Testis (tissue), 2 donors: ENCODE results near the gene BAIAP2L1.

Experiments
- POLR2A ChIP-seq: fragments of 450-650 bp; IDR thresholded peaks from one replicate; pipeline ENCODE4 v1.6.1; 2017; ENCODE audit warnings: antibody characterized with exemption, mild to moderate bottlenecking, moderate library complexity
- TF ChIP-seq, protein P1 (sequence below), 3 experiments: fragments of 450-650 bp in 2 of 3; fragments of 200-600 bp in 1 of 3; sonication (generic) in 1 of 3; IDR thresholded peaks; one replicate each; pipeline ENCODE4 v1.5.1; 2016 to 2019; ENCODE audit warnings: antibody characterized with exemption in 3 of 3, mild to moderate bottlenecking in 2 of 3, moderate library complexity in 1 of 3

DNA sequence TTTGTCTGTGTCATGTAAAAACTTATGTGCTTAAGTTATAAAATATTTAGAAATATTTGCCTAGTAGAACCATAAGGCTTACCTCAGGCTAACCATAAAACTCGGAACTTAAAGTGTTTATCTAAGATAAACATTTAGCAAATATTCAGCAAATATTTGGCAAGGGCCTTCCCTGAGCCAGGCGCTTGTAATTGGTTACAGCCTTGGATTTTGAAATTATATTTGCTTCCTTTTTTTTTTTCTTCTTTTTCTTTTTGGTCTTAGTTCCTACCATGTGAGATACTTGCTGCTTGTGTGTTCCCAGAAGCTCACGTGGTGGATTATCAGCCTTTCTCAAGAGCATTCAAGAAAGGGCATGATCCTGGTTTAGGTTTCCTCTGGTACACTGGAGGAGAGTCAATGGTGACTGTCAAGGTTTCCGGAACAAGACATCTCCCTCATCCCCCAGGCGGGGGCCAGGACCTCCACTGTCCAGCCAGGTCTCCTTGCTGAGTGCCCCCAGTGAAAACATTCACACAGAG is 124.6 kb downstream of the BAIAP2L1 start:
- TF ChIP-seq, protein P1, sequence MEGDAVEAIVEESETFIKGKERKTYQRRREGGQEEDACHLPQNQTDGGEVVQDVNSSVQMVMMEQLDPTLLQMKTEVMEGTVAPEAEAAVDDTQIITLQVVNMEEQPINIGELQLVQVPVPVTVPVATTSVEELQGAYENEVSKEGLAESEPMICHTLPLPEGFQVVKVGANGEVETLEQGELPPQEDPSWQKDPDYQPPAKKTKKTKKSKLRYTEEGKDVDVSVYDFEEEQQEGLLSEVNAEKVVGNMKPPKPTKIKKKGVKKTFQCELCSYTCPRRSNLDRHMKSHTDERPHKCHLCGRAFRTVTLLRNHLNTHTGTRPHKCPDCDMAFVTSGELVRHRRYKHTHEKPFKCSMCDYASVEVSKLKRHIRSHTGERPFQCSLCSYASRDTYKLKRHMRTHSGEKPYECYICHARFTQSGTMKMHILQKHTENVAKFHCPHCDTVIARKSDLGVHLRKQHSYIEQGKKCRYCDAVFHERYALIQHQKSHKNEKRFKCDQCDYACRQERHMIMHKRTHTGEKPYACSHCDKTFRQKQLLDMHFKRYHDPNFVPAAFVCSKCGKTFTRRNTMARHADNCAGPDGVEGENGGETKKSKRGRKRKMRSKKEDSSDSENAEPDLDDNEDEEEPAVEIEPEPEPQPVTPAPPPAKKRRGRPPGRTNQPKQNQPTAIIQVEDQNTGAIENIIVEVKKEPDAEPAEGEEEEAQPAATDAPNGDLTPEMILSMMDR (IDR thresholded peaks at IDR 0.05), result no peak
- TF ChIP-seq POLR2A, result no peak
